HG03558 (cell line): ENCODE measurements around the gene MRGPRE.

Experiments
- ATAC-seq: cut with Tn5 transposase; IDR thresholded peaks from one replicate; pipeline ENCODE4 v1.9.1; 2021; ENCODE audit warnings: moderate number of reproducible peaks; ENCODE audit not compliant: unreplicated experiment; ENCODE audit errors: extremely low read depth

MRGPRE gene

DNA sequence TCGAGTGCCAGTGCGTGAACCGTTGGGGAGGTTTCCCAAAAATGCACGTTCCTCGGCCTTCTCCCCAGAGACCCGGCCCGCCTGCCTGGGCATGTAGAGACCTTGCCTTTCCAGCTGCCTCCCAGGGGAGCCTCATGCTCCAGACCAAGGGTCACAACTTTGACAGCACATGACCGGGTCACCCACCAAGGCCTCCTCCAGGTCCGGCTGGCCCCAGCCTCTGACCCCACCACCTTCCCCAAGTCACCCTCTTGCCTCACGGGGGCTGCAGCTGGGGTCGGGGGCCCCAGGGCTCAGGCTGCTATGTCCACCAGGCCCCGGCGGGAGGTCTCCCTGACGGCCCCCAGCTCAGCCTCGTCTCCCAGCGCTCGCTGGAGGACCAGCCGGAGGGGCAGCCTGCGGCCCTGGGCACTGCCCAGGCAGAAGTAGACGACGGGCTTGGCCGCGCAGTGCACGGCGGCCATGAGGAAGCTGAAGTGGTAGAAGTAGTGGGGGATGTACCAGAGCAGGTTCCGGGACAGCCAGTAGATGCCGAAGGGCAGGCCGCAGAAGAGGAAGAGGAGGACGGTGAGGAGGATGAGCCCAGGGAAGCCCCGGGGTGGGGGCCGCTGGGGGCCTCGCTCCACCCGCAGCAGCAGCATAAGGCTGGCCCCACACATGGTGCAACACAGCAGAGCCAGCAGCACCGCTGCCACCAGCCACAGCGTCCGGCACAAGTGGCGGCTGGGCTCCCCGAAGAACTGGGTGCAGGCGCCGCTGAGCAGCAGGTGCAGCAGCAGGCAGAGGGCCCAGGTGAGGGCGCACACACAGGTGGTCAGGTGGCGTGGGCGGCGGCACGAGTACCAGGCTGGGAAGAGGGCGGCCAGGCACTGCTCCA, 4.4 kb downstream of the MRGPRE start:
- no peak for ATAC-seq

GRCh38 chr11:3226846-3227567, 5.2 kb downstream of the MRGPRE start:
- ATAC-seq = no peak

DNA sequence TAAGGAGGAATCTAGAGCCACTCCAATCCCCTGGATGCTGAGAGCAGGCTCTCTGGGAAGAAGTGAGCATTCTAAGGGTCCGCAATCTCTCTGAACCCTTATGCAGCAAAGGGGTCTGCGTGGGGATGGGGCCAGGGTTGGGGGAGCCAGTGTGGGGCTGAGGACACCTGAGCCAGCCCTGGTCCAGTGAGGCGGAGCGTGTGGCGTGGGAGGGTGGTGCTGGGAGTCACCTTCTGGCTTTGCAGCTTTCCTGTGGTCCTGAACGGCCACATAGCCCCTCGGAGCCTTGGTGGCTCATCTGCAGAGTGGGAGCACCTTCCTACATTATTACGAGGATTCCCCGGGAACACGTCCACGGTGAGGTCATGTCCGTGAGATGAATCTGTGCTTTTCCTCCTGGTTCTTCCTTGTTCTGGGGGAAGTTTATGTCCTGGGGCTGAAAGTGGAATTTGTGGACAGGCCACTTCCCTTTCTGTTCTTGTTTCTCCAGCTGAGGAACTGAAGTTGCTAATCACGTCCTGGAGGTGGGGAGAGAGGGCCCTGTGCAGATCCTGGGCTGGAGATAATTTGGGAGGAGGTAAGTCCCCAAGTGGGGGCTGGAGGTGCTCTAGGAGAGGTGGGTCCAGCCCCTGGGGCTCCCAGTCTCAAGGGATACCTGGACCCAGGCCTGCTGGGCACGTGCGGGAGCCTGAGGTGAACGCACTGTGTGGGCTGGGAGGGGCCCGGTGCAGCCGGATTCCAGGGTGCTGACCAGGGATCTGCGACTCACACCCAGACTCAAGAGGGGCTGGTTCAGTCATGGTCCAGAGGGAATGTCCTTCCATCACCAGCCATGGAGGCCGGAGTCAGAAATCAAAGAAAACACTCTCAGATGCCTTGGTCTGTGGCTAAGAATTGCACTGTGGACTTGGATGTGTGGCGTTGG, 6.1 kb downstream of the MRGPRE start:
- no peak for ATAC-seq

- no peak for ATAC-seq
These were observed 7.0 kb downstream of the MRGPRE start for GRCh38 chr11:3225159-3225758.

DNA sequence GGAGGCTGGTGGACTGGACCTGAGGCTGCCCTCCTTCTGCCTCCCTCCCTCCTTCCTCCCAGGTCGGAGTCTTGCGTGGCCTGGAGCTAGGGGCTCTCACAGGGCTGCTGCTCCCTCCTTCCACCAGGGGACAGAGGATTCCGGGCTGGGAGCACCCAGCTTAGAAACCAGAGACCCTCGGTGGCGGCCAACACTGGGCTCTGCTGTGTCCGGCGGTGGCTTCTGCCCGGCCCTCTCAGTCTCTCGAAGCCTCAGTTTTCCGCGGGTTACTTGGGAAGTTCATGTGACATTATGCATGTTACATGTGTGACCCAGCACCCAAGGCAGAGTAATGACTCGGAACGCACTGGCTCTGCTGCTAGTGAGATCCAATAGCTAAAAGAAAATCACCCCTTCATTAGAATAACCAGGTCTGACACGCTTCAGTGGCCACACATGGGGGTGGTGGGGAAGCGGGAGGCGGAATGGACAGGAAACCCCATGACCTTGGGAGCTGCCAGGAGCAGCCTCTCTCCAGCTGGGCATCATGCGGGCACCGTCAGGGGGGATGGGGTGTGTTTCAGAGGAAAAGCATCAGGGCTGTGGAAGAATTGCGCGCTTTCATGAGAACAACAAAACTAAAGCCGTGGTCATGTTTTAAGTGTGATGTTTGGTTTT, 7.7 kb downstream of the MRGPRE start:
- no peak for ATAC-seq

- no peak for ATAC-seq
These were observed 8.3 kb downstream of the MRGPRE start for GRCh38 chr11:3223932-3224381.

GRCh38 chr11:3222941-3223915, 9.0 kb downstream of the MRGPRE start:
- no peak for ATAC-seq

DNA sequence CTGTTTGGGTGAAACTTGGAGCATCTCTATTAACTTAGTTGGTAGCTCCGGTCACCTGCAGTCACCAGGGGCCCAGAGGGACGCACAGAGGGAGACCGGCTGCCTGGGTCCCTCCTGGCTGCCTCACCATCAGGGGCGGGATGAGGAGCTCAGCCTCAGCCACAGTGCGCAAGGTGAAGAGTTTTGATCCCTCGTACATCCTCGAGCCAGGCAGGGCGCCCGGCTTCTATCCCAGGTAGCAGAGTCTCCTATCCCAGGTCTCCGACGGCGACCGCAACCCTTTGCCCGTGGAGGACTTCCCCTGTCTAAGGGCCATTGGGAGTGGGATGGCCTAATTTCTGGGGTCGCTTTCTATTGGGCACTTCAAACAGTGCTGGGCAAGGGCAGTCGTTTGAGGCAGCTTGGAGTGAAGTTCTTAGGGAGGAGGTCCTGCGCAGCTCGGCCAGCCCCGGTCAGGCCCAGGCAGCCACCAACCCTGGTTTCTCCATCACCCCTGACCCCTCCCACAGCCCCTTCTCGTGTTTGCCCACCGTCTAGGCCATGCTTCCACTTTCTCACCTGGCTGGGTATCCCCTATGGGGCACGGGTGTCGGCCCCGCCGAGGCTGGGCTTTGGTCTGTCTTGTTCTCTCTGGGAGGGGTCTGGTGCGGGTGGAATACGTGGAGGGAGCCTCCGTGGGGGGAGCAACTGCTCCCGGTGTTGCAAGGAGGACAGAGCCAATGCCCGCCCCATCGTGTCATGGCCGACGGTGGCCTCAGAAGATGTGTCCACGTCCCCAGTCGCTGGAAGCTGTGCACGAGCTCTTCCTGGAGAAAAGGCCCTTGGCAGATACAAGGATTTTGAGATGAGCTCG, 10.0 kb downstream of the MRGPRE start:
- ATAC-seq = no peak

DNA sequence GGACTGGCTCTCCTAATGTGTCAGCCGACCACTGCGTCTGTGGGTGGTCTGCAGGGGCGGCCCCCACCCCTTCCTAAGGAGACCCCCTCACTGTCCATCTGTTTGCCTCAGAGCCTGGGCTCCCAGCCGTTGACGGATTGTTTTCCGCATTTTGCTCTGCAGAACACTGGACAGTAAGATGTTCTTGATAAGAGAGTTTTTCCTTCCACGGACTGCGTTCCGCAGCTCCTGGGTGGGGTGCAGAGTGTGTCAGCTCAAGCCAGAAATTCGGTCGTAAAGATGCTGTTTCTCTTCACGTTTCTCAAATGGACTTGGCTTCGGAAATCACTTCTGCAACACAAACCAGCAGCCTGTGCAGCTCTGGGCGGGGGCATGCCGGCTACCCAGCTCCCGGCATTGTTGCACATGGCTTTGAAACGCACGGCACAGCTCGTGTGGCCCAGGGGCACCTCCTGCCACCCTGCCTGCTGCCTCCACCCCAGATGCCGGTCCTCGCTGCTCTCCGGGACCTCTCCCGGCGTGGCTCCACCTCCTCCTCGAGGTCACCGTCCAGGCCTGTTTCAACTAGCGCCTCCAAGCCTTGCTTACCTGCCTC, 10.7 kb downstream of the MRGPRE start:
- ATAC-seq = no peak

GRCh38 chr11:3220521-3221407, 11.5 kb downstream of the MRGPRE start:
- ATAC-seq = no peak

- ATAC-seq = no peak
These were observed 12.1 kb downstream of the MRGPRE start for GRCh38 chr11:3220101-3220500.

GRCh38 chr11:3219281-3219892, 12.8 kb downstream of the MRGPRE start:
- no peak for ATAC-seq

DNA sequence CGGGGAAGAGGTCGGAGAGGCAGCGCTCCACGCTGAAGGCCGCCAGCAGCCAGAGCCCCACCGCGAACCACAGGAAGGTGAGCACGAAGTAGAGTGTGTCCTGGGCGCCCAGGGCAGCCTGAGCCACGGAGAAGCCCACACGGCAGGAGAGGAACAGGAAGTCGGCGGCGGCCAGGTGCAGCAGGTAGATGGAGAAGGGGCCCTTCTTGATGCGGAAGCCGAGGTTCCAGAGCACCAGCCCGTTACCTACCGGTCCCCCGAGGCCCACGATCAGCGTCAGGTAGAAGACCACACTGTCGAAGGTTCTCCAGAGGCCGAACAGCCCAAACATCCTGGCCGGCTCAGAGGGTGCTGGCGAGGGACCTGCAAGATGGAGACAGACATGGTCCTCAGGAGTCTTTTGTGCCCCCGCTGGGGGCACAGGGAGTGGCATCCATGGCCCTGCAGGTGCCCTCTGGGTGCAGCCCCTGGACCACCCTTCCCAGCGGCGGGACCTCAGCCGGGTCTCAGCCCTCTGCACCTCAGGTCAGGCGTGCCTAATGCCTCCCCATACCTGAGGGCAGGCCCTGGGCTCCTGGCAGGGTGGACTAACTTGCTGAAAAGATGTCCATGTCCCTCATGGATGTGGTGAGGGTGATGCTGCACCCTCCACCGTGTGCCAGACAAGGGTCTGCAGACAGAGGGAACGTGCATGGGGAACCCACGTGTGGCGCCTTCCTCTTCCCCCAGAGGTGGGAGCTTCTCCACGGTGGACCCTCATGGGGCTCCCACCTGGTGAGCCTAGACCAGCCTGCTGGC, 13.5 kb downstream of the MRGPRE start, which contains the start of gene MRGPRG:
TSS of gene MRGPRG (minus strand) at position 331 of the 798 bp plus-strand sequence. CDS start at position 331, 0 bp downstream.
- no peak for ATAC-seq

DNA sequence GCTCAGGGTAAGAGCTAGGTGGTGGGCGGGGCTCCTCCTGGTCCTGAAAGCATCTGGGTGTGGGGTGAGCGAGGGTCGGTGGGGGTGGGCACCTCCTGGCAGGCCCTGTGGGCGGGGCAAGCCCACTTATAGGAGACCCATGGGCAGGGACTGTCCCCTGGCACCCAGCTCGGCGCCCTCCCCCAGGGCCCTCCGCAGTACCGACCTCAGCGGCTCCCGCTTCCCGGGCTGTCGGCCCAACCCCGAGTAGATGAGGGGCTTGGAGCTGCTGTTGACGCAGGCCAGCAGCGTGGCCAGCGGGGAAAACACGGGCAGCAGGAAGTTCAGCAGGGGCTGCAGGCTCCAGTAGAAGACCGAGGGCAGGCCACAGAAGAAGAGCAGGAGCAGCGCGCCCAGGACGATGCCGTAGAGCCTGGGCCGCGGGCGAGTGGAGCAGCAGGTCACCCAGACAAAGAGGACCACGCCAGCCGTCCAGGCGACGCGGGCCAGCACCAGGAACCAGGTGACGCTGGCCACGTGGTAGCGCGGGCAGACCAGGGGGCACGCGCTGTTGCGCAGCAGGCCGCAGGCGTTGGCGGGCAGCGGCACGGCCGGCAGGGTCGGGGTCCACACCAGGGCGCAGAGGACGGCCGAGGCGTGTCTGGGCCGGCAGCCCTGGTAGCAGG, 14.3 kb downstream of the MRGPRE start:
- no peak for ATAC-seq
